Subcutaneous abdominal adipose tissue (tissue), 5 donors: ENCODE results near the gene HBA2.
"Not testable (repeated sequence)": the region's sequence is repeated elsewhere in the genome, so short reads cannot be mapped to it uniquely, and the experiment has no call there.

Source experiments
- H3K27ac ChIP-seq: one replicate; pipeline ENCODE4 v1.7.0; 2013; ENCODE audit warnings: low read depth, mild to moderate bottlenecking, inconsistent platforms, low read length, moderate library complexity
- H3K27me3 ChIP-seq, 5 donors: one replicate each; pipeline ENCODE4 v1.7.0; 2013; ENCODE audit warnings: low read length in 5 of 5, inconsistent platforms in 1 of 5; ENCODE audit not compliant: control insufficient read depth in 5 of 5, insufficient read depth in 4 of 5
- H3K36me3 ChIP-seq, 5 donors: one replicate each; pipeline ENCODE4 v1.7.0; 2013; ENCODE audit warnings: low read length in 5 of 5; ENCODE audit not compliant: control insufficient read depth in 5 of 5, insufficient read depth in 5 of 5
- H3K4me1 ChIP-seq, 5 donors: one replicate each; pipeline ENCODE4 v1.7.0; 2013; ENCODE audit warnings: low read length in 5 of 5, mild to moderate bottlenecking in 3 of 5, moderate library complexity in 1 of 5; ENCODE audit not compliant: control insufficient read depth in 5 of 5, insufficient read depth in 5 of 5
- H3K4me3 ChIP-seq, 5 donors: one replicate each; pipeline ENCODE4 v1.7.0; 2013; ENCODE audit warnings: low read length in 5 of 5, low read depth in 1 of 5
- H3K9ac ChIP-seq, 5 donors: one replicate each; pipeline ENCODE4 v1.7.0; 2013; ENCODE audit warnings: low read length in 5 of 5, mild to moderate bottlenecking in 4 of 5, moderate library complexity in 3 of 5
- H3K9me3 ChIP-seq, 5 donors: one replicate each; pipeline ENCODE4 v1.7.0; 2013; ENCODE audit warnings: low read length in 5 of 5; ENCODE audit not compliant: control insufficient read depth in 5 of 5
- donor health status: healthy.
- donor health status: healthy.
- donor health status: healthy.
- donor health status: healthy.
- donor health status: healthy.

The HBA2 gene

GRCh38 chr16:172374-172941 lies at the start of gene HBA2:
Gene HBA2, plus strand, starts transcription at chr16:172876. Its CDS starts 37 bp downstream, at chr16:172913.
- not testable (repeated sequence) for H3K4me1 ChIP-seq, H3K27ac ChIP-seq, H3K36me3 ChIP-seq, H3K4me3 ChIP-seq, H3K9ac ChIP-seq, H3K9me3 ChIP-seq
- peaks cover 19 to 35% (median 33%) of the 10 kb centered on the region in 5 donors for H3K27me3 ChIP-seq

GRCh38 chr16:123558-124350 lies 48.9 kb upstream of the HBA2 start:
- not testable (repeated sequence) for H3K4me3 ChIP-seq, H3K4me1 ChIP-seq, H3K27ac ChIP-seq, H3K9me3 ChIP-seq, H3K27me3 ChIP-seq, H3K9ac ChIP-seq
- H3K36me3 ChIP-seq = peaks cover 0 to 17% (median 13%) of the 10 kb centered on the region in 5 donors

- Histone ChIP-seq H3K36me3 (peaks cover 0 to 17% (median 13%) of the 10 kb centered on the region in 5 donors), H3K9me3 (no peaks in the 10 kb centered on the region), H3K9ac (peak overlapping the region in 1 of 5 donors; percentile 4)
These were observed 47.7 kb upstream of the HBA2 start for GRCh38 chr16:125011-125410.

GRCh38 chr16:129075-129474 lies 43.6 kb upstream of the HBA2 start:
- Histone ChIP-seq H3K4me1 (peaks cover 0 to 8% (median 3%) of the 10 kb centered on the region in 5 donors), H3K9me3 (no peaks in the 10 kb centered on the region), H3K9ac (peak overlapping the region in 1 of 5 donors; percentile 23), H3K27ac (no peak overlapping the region), H3K27me3 (no peaks in the 10 kb centered on the region), H3K4me3 (no peak overlapping the region), H3K36me3 (peaks cover 0 to 7% (median 4%) of the 10 kb centered on the region in 5 donors)

More at GRCh38 chr16:125011-125410, 47.7 kb upstream of the HBA2 start:
- H3K27me3 ChIP-seq = no peaks in the 10 kb centered on the region
- peaks cover 0 to 4% (median 0%) of the 10 kb centered on the region in 5 donors for H3K4me1 ChIP-seq
- H3K4me3 ChIP-seq = no peak overlapping the region
- H3K27ac ChIP-seq = no peak overlapping the region

GRCh38 chr16:130533-131173 lies 42.0 kb upstream of the HBA2 start:
- H3K36me3 ChIP-seq = peaks cover 0 to 6% (median 0%) of the 10 kb centered on the region in 5 donors
- no peak overlapping the region for H3K4me3 ChIP-seq
- no peak overlapping the region for H3K27ac ChIP-seq
- no peak overlapping the region for H3K9ac ChIP-seq
- no peaks in the 10 kb centered on the region for H3K27me3 ChIP-seq
- H3K9me3 ChIP-seq = no peaks in the 10 kb centered on the region
- peaks cover 0 to 8% (median 3%) of the 10 kb centered on the region in 5 donors for H3K4me1 ChIP-seq

GRCh38 chr16:132120-132519 lies 40.6 kb upstream of the HBA2 start:
- Histone ChIP-seq H3K9me3 (no peaks in the 10 kb centered on the region), H3K27ac (no peak overlapping the region), H3K27me3 (no peaks in the 10 kb centered on the region), H3K9ac (no peak overlapping the region), H3K4me3 (no peak overlapping the region), H3K4me1 (peaks cover under 1 to 8% (median 4%) of the 10 kb centered on the region in 5 donors), H3K36me3 (peaks cover 0 to 6% (median 0%) of the 10 kb centered on the region in 5 donors)

GRCh38 chr16:133716-134115 lies 39.0 kb upstream of the HBA2 start:
- H3K9ac ChIP-seq = peak overlapping the region in 1 of 5 donors; percentile 2
- H3K36me3 ChIP-seq = peaks cover 0 to 6% (median 0%) of the 10 kb centered on the region in 5 donors
- peaks cover 1 to 17% (median 13%) of the 10 kb centered on the region in 5 donors for H3K4me1 ChIP-seq
- no peak overlapping the region for H3K27ac ChIP-seq
- H3K9me3 ChIP-seq = no peaks in the 10 kb centered on the region
- H3K27me3 ChIP-seq = no peaks in the 10 kb centered on the region
- H3K4me3 ChIP-seq = no peak overlapping the region

- Histone ChIP-seq H3K27ac (no peak overlapping the region), H3K4me1 (peaks cover 1 to 17% (median 13%) of the 10 kb centered on the region in 5 donors), H3K9me3 (no peaks in the 10 kb centered on the region), H3K27me3 (peaks cover 0 to 5% (median 2%) of the 10 kb centered on the region in 5 donors), H3K36me3 (no peaks in the 10 kb centered on the region), H3K4me3 (peak overlapping the region; percentile 59 to 73 (median 65)), H3K9ac (peak overlapping the region in 4 of 5 donors; percentile 75 to 88 (median 84))
These were observed 34.6 kb upstream of the HBA2 start for GRCh38 chr16:138049-138417.

GRCh38 chr16:140175-140857 lies 32.4 kb upstream of the HBA2 start:
- H3K36me3 ChIP-seq = no peaks in the 10 kb centered on the region
- H3K9ac ChIP-seq = no peak overlapping the region
- H3K27ac ChIP-seq = no peak overlapping the region
- peaks cover 2 to 12% (median 5%) of the 10 kb centered on the region in 5 donors for H3K27me3 ChIP-seq
- H3K4me3 ChIP-seq = no peak overlapping the region
- H3K9me3 ChIP-seq = no peaks in the 10 kb centered on the region
- peaks cover 0 to 14% (median 9%) of the 10 kb centered on the region in 5 donors for H3K4me1 ChIP-seq
